Smooth muscle cell (in vitro differentiated cells): ENCODE measurements around the gene CARHSP1. TPM values are rescaled to one million over a fixed set of nuclear protein-coding genes. Genes with fewer than 3 reads are reported as not detected.
"Not testable (repeated sequence)": the region's sequence is repeated elsewhere in the genome, so short reads cannot be mapped to it uniquely, and the experiment has no call there.

Source experiments
- DNase-seq: peaks from one replicate; lab custom pipeline; 2025; ENCODE audit not compliant: unreplicated experiment; lab: John Stamatoyannopoulos, UW
- H2AFZ ChIP-seq: fragments of 200-600 bp; sonication (generic); 2 replicates; pipeline ENCODE4 v1.6.0; 2016; ENCODE audit warnings: antibody characterized with exemption, low read depth, mild to moderate bottlenecking
- H3F3A ChIP-seq: fragments of 200-600 bp; sonication (generic); 2 replicates; pipeline ENCODE4 v1.6.0; 2017; ENCODE audit warnings: antibody characterized with exemption, low read depth
- H3K27ac ChIP-seq: fragments of 200-600 bp; sonication (generic); 2 replicates; pipeline ENCODE4 v1.5.1; 2016; ENCODE audit warnings: low read depth, mild to moderate bottlenecking
- H3K27me3 ChIP-seq: fragments of 200-600 bp; sonication (generic); 2 replicates; pipeline ENCODE4 v1.6.1; 2016; ENCODE audit warnings: low read depth, mild to moderate bottlenecking
- H3K36me3 ChIP-seq: fragments of 200-600 bp; sonication (generic); 2 replicates; pipeline ENCODE4 v1.5.1; 2016; ENCODE audit warnings: low read depth
- H3K4me1 ChIP-seq: fragments of 200-600 bp; sonication (generic); 2 replicates; pipeline ENCODE4 v1.5.1; 2016; ENCODE audit warnings: low read depth
- H3K4me2 ChIP-seq: fragments of 200-600 bp; sonication (generic); 2 replicates; pipeline ENCODE4 v1.6.0; 2016; ENCODE audit warnings: mild to moderate bottlenecking
- H3K4me3 ChIP-seq: fragments of 200-600 bp; sonication (generic); 2 replicates; pipeline ENCODE4 v1.5.1; 2016; ENCODE audit warnings: mild to moderate bottlenecking
- H3K79me2 ChIP-seq: fragments of 200-600 bp; sonication (generic); 2 replicates; pipeline ENCODE4 v1.6.0; 2016; ENCODE audit warnings: low read depth, mild to moderate bottlenecking
- H3K9ac ChIP-seq: fragments of 200-600 bp; sonication (generic); 2 replicates; pipeline ENCODE4 v1.6.0; 2016; ENCODE audit warnings: low read depth
- H3K9me3 ChIP-seq: fragments of 200-600 bp; sonication (generic); replicated peaks from 2 replicates; pipeline ENCODE4 v1.5.1; 2016; ENCODE audit warnings: low read depth
- H4K20me1 ChIP-seq: fragments of 200-600 bp; sonication (generic); 2 replicates; pipeline ENCODE4 v1.6.0; 2016; ENCODE audit warnings: low read depth
- CTCF ChIP-seq: fragments of 200-600 bp; sonication (generic); IDR thresholded peaks from 2 replicates; pipeline ENCODE4 v1.5.1; 2017; ENCODE audit warnings: borderline replicate concordance, mild to moderate bottlenecking, antibody characterized with exemption; ENCODE audit not compliant: insufficient read depth, poor library complexity, severe bottlenecking
- WGBS: methylation state at CpG from one replicate; pipeline ENCODE4 v1.1.7; 2016; ENCODE audit warnings: low lambda C conversion rate; 5-methylcytosine and 5-hydroxymethylcytosine counted together
- polyA plus RNA-seq: library from polyadenylated mRNA; unstranded; fragments of >200 nt; fragmentation: Nextera tagmentation; extraction: Ambion mirVana; gene quantifications from 2 replicates; pipeline ENCODE4 v1.2.1, GENCODE V29; 2016
- total RNA-seq: library from RNA; depleted of rRNA; stranded (reverse); fragments of >200 nt; gene quantifications from 2 replicates; pipeline ENCODE4 v1.2.3, GENCODE V29; 2014

CARHSP1 gene
- total and polyA plus RNA-seq, 2 experiments from 2014 or later = 62.6 to 94.0 TPM

- no peak overlapping the region for H2AFZ ChIP-seq
- no peaks in the 10 kb centered on the region for H3K4me1 ChIP-seq
- H3K36me3 ChIP-seq = no peaks in the 10 kb centered on the region
- peaks cover 22% of the 10 kb centered on the region for H3K79me2 ChIP-seq
- no peaks in the 10 kb centered on the region for H3K9me3 ChIP-seq
- 97% methylated on average over 7 of the region's 7 CpGs for WGBS
- H4K20me1 ChIP-seq = peaks cover 83% of the 10 kb centered on the region
- H3K9ac ChIP-seq = no peak overlapping the region
- no peak for DNase-seq
- no peak overlapping the region for H3K4me2 ChIP-seq
- peaks cover 8% of the 10 kb centered on the region for H3F3A ChIP-seq
- H3K27ac ChIP-seq = no peak overlapping the region
- H3K27me3 ChIP-seq = no peaks in the 10 kb centered on the region
- no peak for TF ChIP-seq CTCF
- no peak overlapping the region for H3K4me3 ChIP-seq
Observed at GRCh38 chr16:8845699-8846298, 23.0 kb downstream of the CARHSP1 start.

- DNase-seq, H2AFZ ChIP-seq, H3K27me3 ChIP-seq, H3K4me2 ChIP-seq, H3K36me3 ChIP-seq, H3K27ac ChIP-seq, H3K9ac ChIP-seq, H3K4me3 ChIP-seq, H3F3A ChIP-seq, H3K4me1 ChIP-seq, H3K9me3 ChIP-seq: not testable (repeated sequence)
- 96% methylated on average over 8 of the region's 12 CpGs for WGBS
- H3K79me2 ChIP-seq = peaks cover 32% of the 10 kb centered on the region
- H4K20me1 ChIP-seq = peaks cover 80% of the 10 kb centered on the region
Observed at GRCh38 chr16:8843296-8843695, 25.5 kb downstream of the CARHSP1 start.

- not testable (repeated sequence) for H3F3A ChIP-seq, H3K9ac ChIP-seq, H3K9me3 ChIP-seq, H3K4me2 ChIP-seq, H3K27ac ChIP-seq, H3K4me1 ChIP-seq, H3K36me3 ChIP-seq, H3K27me3 ChIP-seq, DNase-seq, H3K4me3 ChIP-seq, H2AFZ ChIP-seq
- Histone ChIP-seq H4K20me1 (peaks cover 81% of the 10 kb centered on the region), H3K79me2 (peaks cover 39% of the 10 kb centered on the region)
- WGBS = 79% methylated on average over 4 of the region's 4 CpGs
Observed at GRCh38 chr16:8842016-8842415, 26.8 kb downstream of the CARHSP1 start.

GRCh38 chr16:8837594-8837993 is 31.2 kb downstream of the CARHSP1 start:
- not testable (repeated sequence) for H3K9me3 ChIP-seq, H2AFZ ChIP-seq, H3K27me3 ChIP-seq, H3K4me2 ChIP-seq, H3K9ac ChIP-seq, DNase-seq, H3F3A ChIP-seq, H3K36me3 ChIP-seq, H3K4me3 ChIP-seq, H3K27ac ChIP-seq, H3K4me1 ChIP-seq
- 98% methylated on average over 15 of the region's 15 CpGs for WGBS
- H3K79me2 ChIP-seq = peaks cover 26% of the 10 kb centered on the region
- H4K20me1 ChIP-seq = peaks cover 62% of the 10 kb centered on the region

- not testable (repeated sequence) for H2AFZ ChIP-seq, DNase-seq, H3K27me3 ChIP-seq, H3K4me3 ChIP-seq, H3K4me2 ChIP-seq, H3F3A ChIP-seq, H3K9me3 ChIP-seq, H3K4me1 ChIP-seq, H3K36me3 ChIP-seq, H3K9ac ChIP-seq, H3K27ac ChIP-seq
- Histone ChIP-seq H3K79me2 (peaks cover 34% of the 10 kb centered on the region), H4K20me1 (peaks cover 64% of the 10 kb centered on the region)
- 66% methylated on average over 7 of the region's 7 CpGs for WGBS
Observed at GRCh38 chr16:8836797-8837196, 32.0 kb downstream of the CARHSP1 start.
